Measurements from ENCODE around the gene GGACT.

Gene GGACT

GRCh38 chr13:100517135-100517534 is 71.5 kb downstream of the GGACT start:
- TF ChIP-seq FOXP2 (optimal IDR thresholded peaks at IDR 0.05; ENCODE audit: borderline replicate concordance, extremely low read depth, extremely low read length, insufficient read depth) (no peak), TAF1 (IDR thresholded peaks at IDR 0.05; ENCODE audit: borderline replicate concordance, insufficient read depth, low read length) (no peak), POLR2AphosphoS5 (IDR thresholded peaks at IDR 0.05; ENCODE audit: low read depth, low read length) (no peak), REST (IDR thresholded peaks at IDR 0.05; ENCODE audit: insufficient read depth in 1 of 2, low read depth in 2 of 2, low read length in 2 of 2) (no peak), SIN3A (IDR thresholded peaks at IDR 0.05; ENCODE audit: borderline replicate concordance, insufficient read depth, low read length) (no peak)

DNA sequence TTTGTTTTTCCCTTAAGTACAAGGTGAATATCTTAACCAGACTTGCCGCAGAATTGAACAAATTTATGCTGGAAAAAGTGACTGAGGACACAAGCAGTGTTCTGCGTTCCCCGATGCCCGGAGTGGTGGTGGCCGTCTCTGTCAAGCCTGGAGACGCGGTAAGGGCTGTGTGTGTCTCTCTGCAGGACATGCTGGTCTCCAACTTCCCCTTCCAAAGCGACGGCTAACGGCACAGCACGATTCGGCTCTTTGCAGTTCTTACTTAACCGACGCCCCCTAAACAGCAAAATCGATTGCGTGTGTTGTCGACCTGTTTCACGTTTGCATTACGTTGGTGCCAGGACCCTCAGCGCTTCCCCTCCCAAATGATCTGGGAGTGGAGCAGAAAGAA is 73.2 kb downstream of the GGACT start:
- TF ChIP-seq REST (IDR thresholded peaks at IDR 0.05; ENCODE audit: insufficient read depth in 1 of 2, low read depth in 2 of 2, low read length in 2 of 2) (no peak), TAF1 (IDR thresholded peaks at IDR 0.05; ENCODE audit: borderline replicate concordance, insufficient read depth, low read length) (no peak), FOXP2 (optimal IDR thresholded peaks at IDR 0.05; ENCODE audit: borderline replicate concordance, extremely low read depth, extremely low read length, insufficient read depth) (no peak), POLR2AphosphoS5 (IDR thresholded peaks at IDR 0.05; ENCODE audit: low read depth, low read length) (no peak), SIN3A (IDR thresholded peaks at IDR 0.05; ENCODE audit: borderline replicate concordance, insufficient read depth, low read length) (no peak)

DNA sequence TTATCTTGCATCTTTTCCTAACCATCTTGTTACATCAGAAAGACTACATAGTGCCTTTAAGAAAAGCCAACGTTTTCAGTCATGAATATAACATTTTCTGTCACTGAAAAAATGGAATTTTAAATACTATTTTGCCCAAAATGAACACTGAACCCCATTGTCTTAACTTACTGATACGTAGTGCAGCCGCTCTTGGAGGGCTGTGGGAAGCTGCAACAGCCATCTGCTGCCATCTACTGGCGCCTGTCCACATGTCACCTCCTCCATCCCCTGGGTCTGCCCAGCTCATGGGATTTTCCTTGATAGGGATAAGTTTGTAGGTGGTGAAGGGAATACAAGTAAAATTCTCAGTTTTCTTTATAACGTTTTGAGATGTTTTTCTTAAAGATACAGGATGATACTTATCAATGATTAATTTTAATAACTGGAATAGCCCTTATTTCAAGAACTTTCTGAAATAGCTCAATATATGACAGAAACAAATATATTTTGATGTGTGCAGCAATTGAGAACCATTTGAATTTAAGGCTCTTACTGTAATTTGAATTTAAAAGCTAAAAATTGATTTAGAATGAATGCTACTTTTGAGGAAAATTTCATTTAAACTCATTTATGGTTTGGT is 73.7 kb downstream of the GGACT start:
- TF ChIP-seq REST (IDR thresholded peaks at IDR 0.05; ENCODE audit: insufficient read depth in 1 of 2, low read depth in 2 of 2, low read length in 2 of 2) (no peak), TAF1 (IDR thresholded peaks at IDR 0.05; ENCODE audit: borderline replicate concordance, insufficient read depth, low read length) (no peak), FOXP2 (optimal IDR thresholded peaks at IDR 0.05; ENCODE audit: borderline replicate concordance, extremely low read depth, extremely low read length, insufficient read depth) (no peak), SIN3A (IDR thresholded peaks at IDR 0.05; ENCODE audit: borderline replicate concordance, insufficient read depth, low read length) (no peak), POLR2AphosphoS5 (IDR thresholded peaks at IDR 0.05; ENCODE audit: low read depth, low read length) (no peak)

DNA sequence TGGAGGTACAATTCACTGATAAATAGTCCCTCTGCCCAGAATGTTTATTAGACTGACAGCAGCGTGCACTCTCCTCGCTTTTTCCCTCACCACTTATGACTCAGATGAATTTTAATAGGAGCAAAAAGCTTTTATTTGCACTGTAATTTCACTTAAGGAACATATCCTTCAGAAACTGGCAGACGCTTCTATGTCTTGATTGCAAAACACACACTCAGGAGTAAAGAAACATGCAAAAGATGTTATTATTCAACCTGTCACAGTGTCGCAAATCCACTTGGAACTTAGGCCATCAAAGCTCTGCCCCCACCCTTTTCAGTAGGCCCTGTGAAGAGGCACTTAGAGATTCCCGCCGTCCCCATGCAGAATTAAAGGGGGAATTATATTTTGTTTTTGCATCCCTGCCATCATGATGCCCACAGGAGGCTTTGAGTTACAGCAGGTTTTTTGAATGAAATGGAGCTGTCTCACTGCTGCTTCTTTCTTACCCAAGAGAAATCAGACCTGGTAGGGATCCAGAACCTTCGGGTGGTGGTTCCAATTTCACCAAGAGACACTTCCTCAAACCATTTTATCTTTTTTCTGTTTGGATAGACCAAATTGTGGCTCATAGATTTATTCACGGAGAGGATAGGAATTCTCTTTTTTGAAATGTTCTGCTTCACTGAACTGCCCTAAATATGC is 74.5 kb downstream of the GGACT start:
- no peak for TF ChIP-seq FOXP2 (optimal IDR thresholded peaks at IDR 0.05; ENCODE audit: borderline replicate concordance, extremely low read depth, extremely low read length, insufficient read depth)
- no peak for TF ChIP-seq SIN3A (IDR thresholded peaks at IDR 0.05; ENCODE audit: borderline replicate concordance, insufficient read depth, low read length)
- no peak for TF ChIP-seq REST (IDR thresholded peaks at IDR 0.05; ENCODE audit: insufficient read depth in 1 of 2, low read depth in 2 of 2, low read length in 2 of 2)
- TF ChIP-seq TAF1 (IDR thresholded peaks at IDR 0.05; ENCODE audit: borderline replicate concordance, insufficient read depth, low read length): no peak
- no peak for TF ChIP-seq POLR2AphosphoS5 (IDR thresholded peaks at IDR 0.05; ENCODE audit: low read depth, low read length)
